ENCODE measurements around the gene PDRG1.

The PDRG1 gene

DNA sequence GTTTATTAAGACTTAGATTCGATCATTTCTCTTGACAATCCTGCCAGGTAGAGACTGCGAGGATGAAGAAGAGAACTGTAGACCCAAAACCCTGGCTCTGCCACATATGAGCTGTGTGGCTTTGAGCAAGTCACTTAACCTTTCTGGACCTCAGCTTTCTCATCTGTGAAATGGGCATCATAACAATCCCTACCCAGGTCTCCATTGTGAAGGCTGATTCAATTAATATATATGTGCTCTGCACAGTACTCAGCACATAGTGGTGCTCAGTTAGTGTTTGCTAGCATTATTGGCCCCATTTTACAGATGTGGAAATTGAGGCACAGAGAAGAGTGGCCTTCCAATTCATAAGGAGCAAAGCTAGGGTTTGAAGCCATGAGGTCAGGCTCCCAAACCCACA lies 24.0 kb upstream of the PDRG1 start:
- Mint-ChIP-seq H3K27ac (no peak overlapping the region), H3K36me3 (ENCODE audit: low read depth) (no peaks in the 10 kb centered on the region), H3K9me3 (no peaks in the 10 kb centered on the region), H3K4me1 (ENCODE audit: low read depth) (no peaks in the 10 kb centered on the region), H3K27me3 (peaks cover 21% of the 10 kb centered on the region), H3K4me3 (no peak overlapping the region)
- intact Hi-C loops (cut with micrococcal nuclease): no loop called here

DNA sequence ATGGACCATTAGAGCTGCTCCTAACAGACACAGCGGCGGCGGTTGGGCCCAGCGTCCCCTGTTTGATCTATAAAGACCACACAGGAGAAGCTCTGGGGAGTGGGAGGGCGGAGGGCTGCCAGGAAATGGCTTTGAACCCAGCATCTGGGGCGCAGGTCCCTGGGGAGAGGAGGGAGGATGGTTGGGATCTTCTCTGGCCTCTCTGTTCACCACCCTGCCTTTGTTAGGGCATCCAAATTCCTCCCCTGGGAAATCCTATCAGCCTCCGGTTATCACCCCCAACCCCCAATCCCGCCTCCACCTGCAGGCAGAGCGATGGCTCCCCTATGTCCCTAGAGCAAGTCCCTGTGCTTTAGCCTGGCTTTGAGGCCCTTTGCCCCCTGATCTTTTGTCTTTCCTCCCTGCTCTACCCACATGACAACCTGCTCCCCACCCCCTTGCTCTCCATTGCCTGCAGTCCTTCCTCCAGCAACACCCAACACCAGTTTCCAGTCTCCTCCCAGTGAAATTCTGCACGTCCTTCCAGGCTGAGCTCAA lies 23.2 kb upstream of the PDRG1 start:
- no peaks in the 10 kb centered on the region for H3K4me1 Mint-ChIP-seq (ENCODE audit: low read depth)

DNA sequence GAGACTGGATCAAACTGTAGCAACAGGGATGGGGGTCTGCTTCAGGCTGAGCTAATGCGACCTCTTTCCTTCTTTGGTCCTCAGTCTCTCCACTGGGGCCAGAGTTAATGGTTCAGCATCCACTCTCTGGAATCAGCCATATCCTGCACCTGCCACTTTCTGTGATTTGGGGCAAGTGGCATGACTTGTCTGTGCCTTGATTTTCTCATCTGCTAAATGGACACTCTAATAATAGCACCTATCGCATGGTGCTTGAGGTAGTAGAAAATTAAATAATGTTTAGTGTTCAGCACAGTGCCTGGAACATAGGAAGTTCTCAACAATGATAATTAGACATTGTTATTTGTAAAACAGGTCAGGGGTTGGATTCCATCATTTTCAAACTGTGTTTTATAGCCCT lies 22.4 kb upstream of the PDRG1 start:
- Mint-ChIP-seq H3K27ac (no peak overlapping the region), H3K9me3 (no peaks in the 10 kb centered on the region), H3K4me1 (ENCODE audit: low read depth) (no peaks in the 10 kb centered on the region), H3K36me3 (ENCODE audit: low read depth) (no peaks in the 10 kb centered on the region), H3K4me3 (no peak overlapping the region), H3K27me3 (peaks cover 28% of the 10 kb centered on the region)
- intact Hi-C loops (cut with micrococcal nuclease): no loop called here

More for the DNA sequence above, 23.2 kb upstream of the PDRG1 start:
- H3K27me3 Mint-ChIP-seq: peaks cover 26% of the 10 kb centered on the region
- intact Hi-C loops (cut with micrococcal nuclease): no loop called here
- H3K36me3 Mint-ChIP-seq (ENCODE audit: low read depth): no peaks in the 10 kb centered on the region
- no peak overlapping the region for H3K4me3 Mint-ChIP-seq
- H3K27ac Mint-ChIP-seq: no peak overlapping the region
- H3K9me3 Mint-ChIP-seq: no peaks in the 10 kb centered on the region

DNA sequence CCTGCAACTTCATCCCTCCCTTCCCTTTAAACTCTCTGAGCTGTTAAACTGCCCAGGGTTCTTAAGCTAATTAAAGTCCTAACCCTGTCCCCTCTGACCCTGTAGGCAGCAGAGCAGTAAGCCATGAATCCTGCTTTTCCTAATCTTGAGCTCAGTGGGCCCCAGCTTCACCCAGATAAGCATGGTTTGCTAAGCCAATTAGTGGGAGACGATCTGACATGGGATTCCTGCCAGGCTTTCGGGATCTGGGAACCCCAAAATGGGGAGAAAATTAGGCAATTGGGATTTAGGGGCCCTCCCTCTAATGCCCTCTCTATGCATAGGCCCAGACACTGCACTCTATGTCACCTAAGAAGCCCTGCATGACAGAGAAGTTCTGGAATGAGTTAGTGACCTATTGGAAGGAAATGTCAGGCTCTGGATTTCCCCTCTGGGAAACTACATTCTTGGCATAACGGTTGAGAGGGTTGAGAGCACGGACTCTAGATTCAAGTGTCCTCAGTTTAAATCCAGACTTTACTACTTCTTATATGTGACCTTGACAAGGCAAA lies 20.7 kb upstream of the PDRG1 start:
- peaks cover 12% of the 10 kb centered on the region for H3K4me1 Mint-ChIP-seq (ENCODE audit: low read depth)
- H3K36me3 Mint-ChIP-seq (ENCODE audit: low read depth): no peaks in the 10 kb centered on the region
- H3K27me3 Mint-ChIP-seq: peaks cover 39% of the 10 kb centered on the region
- H3K27ac Mint-ChIP-seq: no peak overlapping the region
- intact Hi-C loops (cut with micrococcal nuclease): no loop called here
- no peaks in the 10 kb centered on the region for H3K9me3 Mint-ChIP-seq
- no peak overlapping the region for H3K4me3 Mint-ChIP-seq

DNA sequence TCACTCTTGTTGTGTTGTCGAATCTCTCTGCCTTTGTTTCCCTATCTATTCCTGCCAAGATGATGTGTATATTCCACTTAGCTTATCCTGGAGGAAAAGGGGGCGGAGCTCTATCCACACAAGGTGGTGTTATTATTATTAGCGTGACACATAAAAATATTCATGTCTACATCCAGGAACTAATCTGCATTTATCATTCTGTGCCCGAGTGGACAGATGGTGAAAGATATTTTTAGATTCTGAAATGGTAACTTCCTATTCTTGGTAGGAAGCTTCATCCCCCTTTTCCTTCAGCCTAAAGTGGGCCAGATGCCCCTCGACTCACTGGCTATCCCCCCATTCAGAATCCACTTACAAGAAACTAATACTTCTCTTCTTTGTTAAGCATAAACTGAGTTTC lies 18.1 kb upstream of the PDRG1 start:
- H3K27ac Mint-ChIP-seq: no peak overlapping the region
- no peak overlapping the region for H3K4me3 Mint-ChIP-seq
- H3K9me3 Mint-ChIP-seq: no peaks in the 10 kb centered on the region
- H3K27me3 Mint-ChIP-seq: peaks cover 51% of the 10 kb centered on the region
- H3K4me1 Mint-ChIP-seq (ENCODE audit: low read depth): peaks cover 18% of the 10 kb centered on the region
- intact Hi-C loops (cut with micrococcal nuclease): no loop called here
- H3K36me3 Mint-ChIP-seq (ENCODE audit: low read depth): no peaks in the 10 kb centered on the region

DNA sequence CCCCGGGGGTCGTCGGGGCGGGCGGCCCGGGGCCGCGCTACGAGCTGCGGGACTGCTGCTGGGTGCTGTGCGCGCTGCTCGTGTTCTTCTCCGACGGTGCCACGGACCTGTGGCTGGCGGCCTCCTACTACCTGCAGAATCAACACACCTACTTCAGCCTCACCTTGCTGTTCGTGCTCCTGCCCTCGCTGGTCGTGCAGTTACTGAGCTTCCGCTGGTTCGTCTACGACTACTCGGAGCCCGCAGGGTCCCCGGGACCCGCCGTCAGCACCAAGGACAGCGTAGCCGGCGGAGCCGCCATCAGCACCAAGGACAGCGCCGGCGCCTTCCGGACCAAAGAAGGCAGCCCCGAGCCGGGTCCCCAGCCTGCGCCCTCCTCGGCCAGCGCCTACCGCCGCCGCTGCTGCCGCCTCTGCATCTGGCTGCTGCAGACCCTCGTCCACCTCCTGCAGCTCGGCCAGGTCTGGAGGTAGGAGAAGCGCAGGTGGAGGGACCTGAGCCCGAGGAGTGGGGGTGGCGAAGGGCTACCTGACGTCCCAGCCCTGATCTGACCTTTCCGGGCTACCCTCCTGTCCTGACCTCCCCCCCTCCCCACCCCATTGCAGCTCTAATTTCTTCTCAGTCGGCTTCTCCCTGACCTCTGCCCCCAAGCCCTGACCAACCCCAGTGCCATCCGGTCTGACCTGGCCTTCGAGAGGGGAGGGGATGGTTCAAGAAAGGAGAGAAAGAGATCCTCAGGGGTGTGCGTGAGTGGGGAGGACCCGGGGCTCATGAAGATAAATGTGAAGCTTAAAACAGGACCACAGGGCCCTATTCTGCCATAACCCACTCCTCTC lies 16.7 kb upstream of the PDRG1 start:
- Mint-ChIP-seq H3K27me3 (peaks cover 60% of the 10 kb centered on the region), H3K9me3 (no peaks in the 10 kb centered on the region)
- intact Hi-C loops (cut with micrococcal nuclease): loop anchor here (1.0 kb wide), 1 partner anchor 16 kb away; the partner anchor contains the start of gene PDRG1

DNA sequence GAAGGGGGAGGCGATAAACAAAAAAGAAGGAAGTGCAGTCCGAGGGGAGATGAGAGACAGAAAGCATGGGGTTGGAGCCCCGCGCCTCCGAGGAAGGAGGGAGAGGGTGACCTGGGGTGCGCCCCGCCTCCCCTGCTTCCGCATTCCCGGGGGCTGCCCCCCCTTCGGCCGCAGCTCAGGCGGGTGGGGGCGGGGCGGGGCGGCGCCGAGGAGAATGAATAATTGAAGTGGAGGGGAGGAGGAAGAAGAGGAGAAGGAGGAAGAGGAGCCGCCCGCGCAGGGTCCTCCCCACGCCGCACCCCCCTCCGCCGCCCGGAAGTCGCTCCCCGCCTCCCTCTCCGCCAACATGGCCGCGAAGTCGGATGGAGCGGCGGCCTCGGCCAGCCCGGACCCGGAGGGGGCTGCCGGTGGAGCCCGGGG lies 16.0 kb upstream of the PDRG1 start, which contains the start of gene XKR7:
TSS of gene XKR7 (plus strand) at position 322 of the 420 bp plus-strand sequence. CDS start at position 347, 25 bp downstream.
- intact Hi-C loops (cut with micrococcal nuclease): loop anchor here (1.0 kb wide), 1 partner anchor 16 kb away; the partner anchor contains the start of gene PDRG1
- Mint-ChIP-seq H3K27me3 (peaks cover 59% of the 10 kb centered on the region), H3K36me3 (ENCODE audit: low read depth) (no peaks in the 10 kb centered on the region)

More for the DNA sequence above, 16.7 kb upstream of the PDRG1 start:
- Mint-ChIP-seq H3K36me3 (ENCODE audit: low read depth) (no peaks in the 10 kb centered on the region), H3K4me3 (peak overlapping the region; percentile 89), H3K4me1 (ENCODE audit: low read depth) (peaks cover 18% of the 10 kb centered on the region), H3K27ac (no peak overlapping the region)

DNA sequence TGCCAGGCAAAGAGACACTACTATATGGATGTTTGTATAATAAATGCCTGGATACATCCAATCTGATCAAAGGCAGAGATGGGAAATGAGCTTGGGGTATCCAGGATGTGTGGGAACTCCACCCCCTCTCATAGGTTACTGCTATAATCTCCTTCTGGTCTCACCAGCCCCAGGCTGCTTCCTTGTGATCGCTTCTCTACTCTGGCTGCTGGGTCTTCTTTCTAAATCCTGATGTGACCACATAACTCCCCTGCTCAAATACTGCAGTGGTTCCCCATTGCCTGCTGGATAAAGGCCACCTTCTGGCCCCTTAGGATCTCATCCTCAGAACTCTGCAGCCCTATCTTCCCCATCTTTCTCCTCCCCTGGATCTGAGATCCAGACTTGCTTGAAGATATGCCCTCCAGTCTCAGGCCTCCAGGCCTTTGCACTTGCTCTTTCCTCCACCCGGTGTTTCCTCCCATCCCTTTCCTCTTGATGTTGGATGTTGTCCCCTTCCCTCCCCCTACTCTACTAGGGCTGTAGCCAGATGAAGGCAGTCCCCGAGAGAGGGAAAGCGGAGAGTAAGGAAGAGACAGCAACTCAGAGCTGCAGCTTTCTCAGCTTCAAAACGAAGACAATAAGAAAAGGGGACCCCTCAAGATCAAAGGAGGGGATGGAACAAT lies 15.3 kb upstream of the PDRG1 start:
- peaks cover 62% of the 10 kb centered on the region for H3K27me3 Mint-ChIP-seq

More for the DNA sequence above, 16.0 kb upstream of the PDRG1 start, which contains the start of gene XKR7:
- Mint-ChIP-seq H3K4me1 (ENCODE audit: low read depth) (peaks cover 18% of the 10 kb centered on the region), H3K4me3 (peak within 1 kb of the TSS; percentile 89), H3K27ac (no peak within 1 kb of the TSS), H3K9me3 (no peaks in the 10 kb centered on the region)

DNA sequence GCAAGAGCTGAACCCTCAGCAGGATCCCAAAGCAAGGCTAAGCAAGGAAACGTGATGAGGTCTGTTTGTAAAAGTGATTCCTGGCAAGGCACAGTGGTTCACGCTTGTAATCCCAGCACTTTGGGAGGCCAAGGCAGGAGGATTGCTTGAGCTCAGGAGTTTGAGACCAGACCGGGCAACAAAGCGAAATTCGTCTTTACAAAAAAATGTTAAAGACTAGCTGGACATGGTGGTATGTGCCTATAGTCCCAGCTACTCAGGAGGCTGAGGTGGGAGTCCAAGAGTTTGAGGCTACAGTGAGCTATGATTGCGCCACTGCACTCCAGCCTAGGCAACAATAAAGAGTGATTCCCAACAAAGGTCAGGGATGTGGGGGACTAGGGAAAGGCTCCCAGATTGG lies 12.0 kb upstream of the PDRG1 start:
- Mint-ChIP-seq H3K4me1 (ENCODE audit: low read depth) (peaks cover 20% of the 10 kb centered on the region), H3K4me3 (no peak overlapping the region)
- intact Hi-C loops (cut with micrococcal nuclease): no loop called here

More for the DNA sequence above, 15.3 kb upstream of the PDRG1 start:
- H3K27ac Mint-ChIP-seq: no peak overlapping the region
- intact Hi-C loops (cut with micrococcal nuclease): no loop called here
- H3K4me3 Mint-ChIP-seq: peak overlapping the region; percentile 1
- no peaks in the 10 kb centered on the region for H3K9me3 Mint-ChIP-seq
- peaks cover 18% of the 10 kb centered on the region for H3K4me1 Mint-ChIP-seq (ENCODE audit: low read depth)
- no peaks in the 10 kb centered on the region for H3K36me3 Mint-ChIP-seq (ENCODE audit: low read depth)

DNA sequence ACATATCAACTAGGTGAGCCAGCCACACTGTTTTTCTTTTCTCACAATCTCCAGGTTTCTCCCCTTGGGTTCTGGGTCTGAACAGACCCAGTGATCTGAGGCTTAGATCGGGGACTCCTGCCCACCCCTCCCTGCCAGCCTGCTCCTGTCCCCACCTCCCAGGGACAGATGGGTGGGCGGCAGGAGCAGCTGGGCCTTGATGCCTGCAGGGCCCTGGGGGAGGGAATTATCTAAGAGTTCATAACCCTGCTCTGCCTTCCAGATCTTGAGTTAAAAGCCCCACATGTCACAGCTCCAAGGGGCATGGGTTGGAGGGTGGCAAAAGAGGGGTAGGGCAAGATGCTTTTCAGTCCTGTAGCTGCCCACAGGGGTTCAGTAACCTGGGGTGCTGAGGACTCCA lies 10.9 kb upstream of the PDRG1 start:
- Mint-ChIP-seq H3K4me1 (ENCODE audit: low read depth) (peaks cover 13% of the 10 kb centered on the region), H3K9me3 (no peaks in the 10 kb centered on the region), H3K36me3 (ENCODE audit: low read depth) (no peaks in the 10 kb centered on the region), H3K27ac (no peak overlapping the region), H3K27me3 (peaks cover 61% of the 10 kb centered on the region), H3K4me3 (no peak overlapping the region)
- intact Hi-C loops (cut with micrococcal nuclease): no loop called here

More for the DNA sequence above, 12.0 kb upstream of the PDRG1 start:
- no peak overlapping the region for H3K27ac Mint-ChIP-seq
- no peaks in the 10 kb centered on the region for H3K36me3 Mint-ChIP-seq (ENCODE audit: low read depth)
- H3K9me3 Mint-ChIP-seq: no peaks in the 10 kb centered on the region
- H3K27me3 Mint-ChIP-seq: peaks cover 65% of the 10 kb centered on the region

DNA sequence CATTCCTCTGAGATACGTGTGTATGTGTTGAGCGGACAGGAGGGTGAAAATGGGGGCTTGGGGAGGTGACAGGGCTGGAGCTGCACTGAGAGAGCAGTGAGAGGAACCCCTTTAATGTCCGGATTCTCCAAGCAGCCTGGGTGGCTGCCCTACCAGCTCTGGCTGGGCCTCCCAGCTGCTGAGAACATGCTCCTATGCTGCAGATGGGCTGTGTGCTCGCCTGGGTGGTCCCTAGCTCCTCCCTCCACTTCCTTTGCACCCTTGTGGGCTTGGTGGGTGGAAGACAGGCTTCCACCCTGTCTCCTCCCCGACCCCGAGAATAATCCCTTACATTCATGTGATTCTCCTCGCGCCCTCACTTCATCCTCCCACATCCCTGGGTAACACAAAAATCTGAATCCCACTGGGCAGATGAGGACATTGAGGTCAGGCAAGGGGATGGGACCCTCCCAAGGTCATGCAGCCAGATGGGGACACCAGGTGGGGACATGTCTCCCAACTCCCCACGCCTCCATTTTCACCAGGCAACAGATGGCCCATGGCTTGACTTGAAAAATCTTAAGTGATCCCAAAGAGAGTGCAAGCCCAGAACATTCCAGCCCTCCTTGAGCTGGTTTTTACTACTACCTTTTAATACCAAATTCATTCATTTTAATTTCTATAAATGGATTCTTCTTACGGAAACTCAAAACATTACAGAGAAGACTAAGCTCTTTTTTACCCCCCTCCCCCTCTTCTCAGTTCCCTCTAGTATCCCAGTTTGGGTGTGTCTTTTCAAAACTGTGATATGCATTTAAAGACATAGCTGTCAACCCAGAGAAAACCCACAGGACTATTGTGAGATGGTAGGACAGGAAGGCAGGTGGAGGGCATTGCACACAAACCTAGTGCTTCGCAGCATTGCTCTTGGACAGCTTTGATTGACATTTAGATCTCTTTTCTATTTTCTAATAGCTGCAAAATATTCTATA lies 5.0 kb upstream of the PDRG1 start:
- intact Hi-C loops (cut with micrococcal nuclease): no loop called here
- Mint-ChIP-seq H3K4me1 (ENCODE audit: low read depth) (peaks cover 22% of the 10 kb centered on the region), H3K4me3 (peak overlapping the region; percentile 21), H3K36me3 (ENCODE audit: low read depth) (peaks cover 2% of the 10 kb centered on the region), H3K9me3 (no peaks in the 10 kb centered on the region), H3K27ac (peak overlapping the region; percentile 63), H3K27me3 (peaks cover 44% of the 10 kb centered on the region)

DNA sequence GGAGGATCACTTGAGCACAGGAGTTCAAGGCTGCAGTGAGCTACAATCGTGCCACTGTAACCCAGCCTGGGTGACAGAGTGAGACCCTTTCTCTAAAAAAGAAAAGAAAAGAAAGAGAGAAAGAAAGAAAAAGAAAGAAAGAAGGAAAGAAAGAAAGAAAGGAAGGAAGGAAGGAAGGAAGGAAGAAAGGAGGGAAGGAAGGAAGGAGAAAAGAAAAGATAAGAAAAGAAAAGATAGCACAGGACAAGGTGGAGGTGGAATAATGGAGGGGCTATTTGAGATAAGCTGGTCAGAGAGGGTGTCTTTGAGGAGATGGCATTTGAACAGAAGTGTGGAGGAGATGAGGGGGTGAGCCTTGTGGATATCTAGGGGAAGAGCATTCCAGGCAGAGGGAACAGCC lies 2.7 kb upstream of the PDRG1 start:
- Mint-ChIP-seq H3K4me1 (ENCODE audit: low read depth) (peaks cover 42% of the 10 kb centered on the region), H3K4me3 (no peak overlapping the region), H3K9me3 (no peaks in the 10 kb centered on the region), H3K27me3 (peaks cover 30% of the 10 kb centered on the region), H3K36me3 (ENCODE audit: low read depth) (peaks cover 18% of the 10 kb centered on the region), H3K27ac (peak overlapping the region; percentile 39)
- intact Hi-C loops (cut with micrococcal nuclease): no loop called here

DNA sequence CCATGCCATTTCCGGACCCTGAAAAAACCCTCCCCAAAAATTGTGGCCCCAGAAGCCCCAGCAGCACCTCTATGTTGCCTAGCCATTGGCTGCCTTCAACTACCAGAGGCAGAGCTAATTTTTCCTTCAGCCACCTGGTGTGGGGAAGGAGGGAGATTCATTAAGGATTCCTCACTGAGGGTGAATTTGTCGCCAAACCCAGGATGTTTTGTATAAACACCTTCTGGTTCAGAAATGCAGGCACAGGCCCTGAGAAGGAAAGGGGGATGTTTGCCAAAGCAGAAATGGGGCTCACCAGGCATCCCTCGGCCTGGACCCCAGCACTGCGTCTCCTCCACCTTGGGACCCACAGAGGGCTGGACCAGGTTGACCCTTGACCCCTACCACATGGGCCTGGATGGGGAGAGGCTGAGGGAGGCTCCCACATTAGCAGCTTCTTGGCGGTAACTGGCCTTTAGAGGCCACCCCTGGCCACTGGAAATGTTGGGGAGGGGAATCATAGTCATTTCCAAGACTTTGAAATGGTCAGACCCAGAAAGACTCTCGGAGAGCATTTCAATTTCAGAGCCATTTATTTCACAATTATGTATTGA lies 1.8 kb upstream of the PDRG1 start:
- peaks cover 44% of the 10 kb centered on the region for H3K4me1 Mint-ChIP-seq (ENCODE audit: low read depth)
- H3K4me3 Mint-ChIP-seq: no peak overlapping the region
- peaks cover 26% of the 10 kb centered on the region for H3K36me3 Mint-ChIP-seq (ENCODE audit: low read depth)
- peaks cover 26% of the 10 kb centered on the region for H3K27me3 Mint-ChIP-seq
- intact Hi-C loops (cut with micrococcal nuclease): no loop called here
- H3K9me3 Mint-ChIP-seq: peaks cover 5% of the 10 kb centered on the region
- H3K27ac Mint-ChIP-seq: no peak overlapping the region
